HepG2 (cell line): ENCODE results near the gene GMEB2. TPM values are rescaled to one million over a fixed set of nuclear protein-coding genes. Genes with fewer than 3 reads are reported as not detected.

Source experiments
- ATAC-seq: fragments of 200-7000 bp; cut with Tn5 transposase; 3 replicates; pipeline ENCODE4 v1.9.1; 2020; ENCODE audit warnings: mild to moderate bottlenecking, moderate library complexity
- BruUV-seq: library from RNA; stranded (reverse); fragments of 400-500 nt; replicated peaks from 2 replicates; lab custom pipeline; 2021; lab: Mats Ljungman, UMichigan
- CTCF ChIA-PET: fragments of 300-600 bp; formaldehyde crosslinking; extraction: SDS; loops from one replicate; lab custom pipeline; 2021; ENCODE audit warnings: low total read pairs, inconsistent platforms, low intra/inter-chr PET ratio; lab: Yijun Ruan, JAX
- POLR2A ChIA-PET: fragments of 350-600 bp; sonication (Branson Sonifier 250); formaldehyde crosslinking; loops from one replicate; lab custom pipeline; 2020; ENCODE audit warnings: antibody characterized with exemption, inconsistent platforms; lab: Yijun Ruan, JAX
- DNase-seq: peaks from one replicate; pipeline ENCODE4 v3.0.0-alpha.2; 2015; ENCODE audit warnings: low spot score
- FAIRE-seq: peaks from 3 replicates; lab custom pipeline; 2011; peaks lifted over from hg19 to GRCh38; lab: Jason Lieb, UNC
- H2AFZ ChIP-seq: one replicate; pipeline ENCODE4 v1.6.1; 2011; ENCODE audit warnings: low read length, inconsistent platforms
- H3K27ac ChIP-seq: fragments of 300-600 bp; 3 replicates; pipeline ENCODE4 v1.8.0; 2011; ENCODE audit warnings: mixed run types, mild to moderate bottlenecking, mixed read lengths, low read length, inconsistent platforms; ENCODE audit not compliant: insufficient read depth; ENCODE audit errors: extremely low read length
- H3K27me3 ChIP-seq, 2 experiments: fragments of 200-600 bp in 1 of 2; 2 replicates in 1 of 2; 3 replicates in 1 of 2; pipeline versions ENCODE4 v1.6.0 to v1.8.0; 2011; ENCODE audit warnings: low read length in 2 of 2, mild to moderate bottlenecking in 2 of 2, moderate library complexity in 2 of 2, inconsistent platforms in 1 of 2; ENCODE audit not compliant: insufficient read depth in 2 of 2, control insufficient read depth in 1 of 2
- H3K36me3 ChIP-seq, 2 experiments: fragments of 200-600 bp in 1 of 2; replicated peaks in 1 of 2; 2 replicates in 1 of 2; 3 replicates in 1 of 2; pipeline versions ENCODE4 v1.5.1 to v1.8.0; 2011; ENCODE audit warnings: low read length in 2 of 2, inconsistent platforms in 1 of 2; ENCODE audit not compliant: insufficient read depth in 2 of 2, control insufficient read depth in 1 of 2
- H3K4me1 ChIP-seq: 2 replicates; pipeline ENCODE4 v1.5.1; 2012; ENCODE audit warnings: low read length, inconsistent platforms; ENCODE audit not compliant: insufficient read depth
- H3K4me2 ChIP-seq: 2 replicates; pipeline ENCODE4 v1.6.0; 2011; ENCODE audit warnings: low read depth, low read length, inconsistent platforms
- H3K4me3 ChIP-seq, 3 experiments: fragments of 200-600 bp in 1 of 3; sonication (generic), shearing (Covaris generic) in 1 of 3; replicated peaks in 1 of 3; 2 replicates each; pipeline ENCODE4 v1.5.1; 2011 to 2016; ENCODE audit warnings: low read length in 3 of 3, inconsistent platforms in 2 of 3, low read depth in 2 of 3, mild to moderate bottlenecking in 2 of 3, control low read depth in 1 of 3, mixed read lengths in 1 of 3; ENCODE audit not compliant: insufficient read depth in 1 of 3
- H3K79me2 ChIP-seq: one replicate; pipeline ENCODE4 v1.6.1; 2011; ENCODE audit warnings: low read length, inconsistent platforms; ENCODE audit not compliant: insufficient read depth
- H3K9ac ChIP-seq: 2 replicates; pipeline ENCODE4 v1.6.0; 2011; ENCODE audit warnings: mild to moderate bottlenecking, low read depth, low read length, inconsistent platforms; ENCODE audit not compliant: insufficient read depth
- H3K9me3 ChIP-seq: 2 replicates; pipeline ENCODE4 v1.5.1; 2012; ENCODE audit warnings: mild to moderate bottlenecking, low read length
- H4K20me1 ChIP-seq: 2 replicates; pipeline ENCODE4 v1.6.0; 2011; ENCODE audit warnings: inconsistent platforms, mild to moderate bottlenecking, low read length, moderate library complexity; ENCODE audit not compliant: insufficient read depth
- CC2D1A ChIP-seq: sonication (generic); formaldehyde crosslinking; IDR thresholded peaks from 2 replicates; pipeline ENCODE4 v1.8.1; 2023; ENCODE audit warnings: mild to moderate bottlenecking, missing genetic modification reagents
- KLF12 ChIP-seq: sonication (generic); formaldehyde crosslinking; IDR thresholded peaks from 2 replicates; pipeline ENCODE4 v1.4.0; 2020; ENCODE audit warnings: missing genetic modification reagents, borderline replicate concordance
- MAF1 ChIP-seq: sonication (generic); formaldehyde crosslinking; IDR thresholded peaks from 2 replicates; pipeline ENCODE4 v1.5.0; 2020; ENCODE audit warnings: missing genetic modification reagents, borderline replicate concordance
- MAFG ChIP-seq: sonication (generic); formaldehyde crosslinking; IDR thresholded peaks from 2 replicates; pipeline ENCODE4 v1.5.1; 2020; ENCODE audit warnings: mild to moderate bottlenecking, missing genetic modification reagents
- RORA ChIP-seq: sonication (generic); formaldehyde crosslinking; IDR thresholded peaks from 2 replicates; pipeline ENCODE4 v1.5.0; 2020; ENCODE audit warnings: mild to moderate bottlenecking, missing genetic modification reagents, moderate library complexity
- SAP130 ChIP-seq: IDR thresholded peaks from 2 replicates; pipeline ENCODE4 v1.6.1; 2016; ENCODE audit warnings: low read depth
- SRF ChIP-seq: IDR thresholded peaks from 2 replicates; pipeline ENCODE4 v1.6.1; 2011; ENCODE audit warnings: mild to moderate bottlenecking, low read depth, low read length, moderate library complexity
- TGIF2 ChIP-seq: IDR thresholded peaks from 2 replicates; pipeline ENCODE4 v1.6.1; 2016; ENCODE audit warnings: control low read depth, missing compliant biosample characterization
- ZBTB3 ChIP-seq: sonication (generic); formaldehyde crosslinking; IDR thresholded peaks from 2 replicates; pipeline ENCODE4 v1.4.0; 2020; ENCODE audit warnings: low read depth, mild to moderate bottlenecking, moderate library complexity, missing genetic modification reagents, borderline replicate concordance
- ZEB1 ChIP-seq: IDR thresholded peaks from 2 replicates; pipeline ENCODE4 v1.6.1; 2012; ENCODE audit warnings: mild to moderate bottlenecking, low read depth, inconsistent platforms; ENCODE audit not compliant: insufficient replicate concordance
- ZNF335 ChIP-seq: sonication (generic); formaldehyde crosslinking; IDR thresholded peaks from 2 replicates; pipeline ENCODE4 v1.4.0; 2020; ENCODE audit warnings: missing genetic modification reagents
- ZNF34 ChIP-seq: sonication (generic); formaldehyde crosslinking; IDR thresholded peaks from 2 replicates; pipeline ENCODE4 v1.4.0; 2020; ENCODE audit warnings: mild to moderate bottlenecking, missing genetic modification reagents, borderline replicate concordance
- ZNF382 ChIP-seq: sonication (generic); formaldehyde crosslinking; IDR thresholded peaks from 2 replicates; pipeline ENCODE4 v1.5.0; 2020; ENCODE audit warnings: missing genetic modification reagents, mild to moderate bottlenecking, borderline replicate concordance
- ZNF431 ChIP-seq: sonication (generic); formaldehyde crosslinking; IDR thresholded peaks from 2 replicates; pipeline ENCODE4 v1.9.0; 2022; ENCODE audit warnings: missing genetic modification reagents, low read depth, mild to moderate bottlenecking, borderline replicate concordance
- ZNF501 ChIP-seq: sonication (generic); formaldehyde crosslinking; IDR thresholded peaks from 2 replicates; pipeline ENCODE4 v1.5.1; 2020; ENCODE audit warnings: mild to moderate bottlenecking, moderate library complexity, missing genetic modification reagents
- ZNF563 ChIP-seq: sonication (generic); formaldehyde crosslinking; IDR thresholded peaks from 2 replicates; pipeline ENCODE4 v1.8.0; 2022; ENCODE audit warnings: mild to moderate bottlenecking, moderate library complexity, missing genetic modification reagents
- ZNF850 ChIP-seq: sonication (generic); formaldehyde crosslinking; conservative IDR thresholded peaks from 2 replicates; pipeline ENCODE4 v1.9.0; 2021; ENCODE audit warnings: mild to moderate bottlenecking, missing genetic modification reagents
- WGBS: methylation state at CpG from one replicate; pipeline ENCODE4 v1.1.6; 2017; ENCODE audit warnings: low lambda C conversion rate; 5-methylcytosine and 5-hydroxymethylcytosine counted together
- in situ Hi-C: cut with HindIII; loops from 2 replicates; pipeline ENCODE4 v1.10.0; 2017; ENCODE audit warnings: low pct_unique_long_range_greater_than_20kb; ENCODE audit not compliant: extremely low pct_ligation_motif_present
- intact Hi-C: fragments of 100-400 bp; cut with micrococcal nuclease; formaldehyde crosslinking; loops from one replicate; pipeline ENCODE4 v1.10.0; 2022; ENCODE audit not compliant: unreplicated experiment
- polyA plus RNA-seq, 8 experiments: library from polyadenylated mRNA; depleted of rRNA in 3 of 8; stranded (reverse) in 7 of 8; unstranded in 1 of 8; fragments of >200 nt; fragmentation: Illumina TruSeq in 4 of 8; extraction: Trizol in 4 of 8; gene quantifications; 2 replicates each; pipeline versions ENCODE4 v1.2.1 to v1.2.3, GENCODE V29; 2011 to 2016; ENCODE audit warnings: low read depth in 4 of 8, missing spikeins in 1 of 8, mixed read lengths in 1 of 8; ENCODE audit not compliant: insufficient read depth in 1 of 8
- total RNA-seq, 5 experiments: library from RNA; depleted of rRNA; stranded (reverse); fragments of >200 nt; fragmentation: Illumina TruSeq; extraction: Trizol; gene quantifications; 2 replicates each; pipeline ENCODE4 v1.2.3, GENCODE V29; 2016; ENCODE audit warnings: low read depth in 1 of 5
- TF ChIP-seq, protein P1 (sequence below): sonication (generic); formaldehyde crosslinking; IDR thresholded peaks from 2 replicates; pipeline ENCODE4 v1.8.0; 2022; ENCODE audit warnings: low read depth, missing genetic modification reagents
- TF ChIP-seq, protein P2 (sequence below): sonication (generic); formaldehyde crosslinking; IDR thresholded peaks from 2 replicates; pipeline ENCODE4 v1.5.1; 2020; ENCODE audit warnings: mild to moderate bottlenecking, missing genetic modification reagents, borderline replicate concordance
- TF ChIP-seq, protein P3 (sequence below), 2 experiments: sonication (generic) in 1 of 2; formaldehyde crosslinking in 1 of 2; IDR thresholded peaks; 2 replicates each; pipeline versions ENCODE4 v1.5.1 to v1.6.1; 2011 to 2020; ENCODE audit warnings: borderline replicate concordance in 1 of 2, low read depth in 1 of 2, low read length in 1 of 2, mild to moderate bottlenecking in 1 of 2, missing genetic modification reagents in 1 of 2, moderate library complexity in 1 of 2

The GMEB2 gene
- total and polyA plus RNA-seq, 2 of the 13 experiments (the other 11 are each of a cell fraction or from before 2014, with no cell fraction given): 10.6 to 12.4 TPM

DNA sequence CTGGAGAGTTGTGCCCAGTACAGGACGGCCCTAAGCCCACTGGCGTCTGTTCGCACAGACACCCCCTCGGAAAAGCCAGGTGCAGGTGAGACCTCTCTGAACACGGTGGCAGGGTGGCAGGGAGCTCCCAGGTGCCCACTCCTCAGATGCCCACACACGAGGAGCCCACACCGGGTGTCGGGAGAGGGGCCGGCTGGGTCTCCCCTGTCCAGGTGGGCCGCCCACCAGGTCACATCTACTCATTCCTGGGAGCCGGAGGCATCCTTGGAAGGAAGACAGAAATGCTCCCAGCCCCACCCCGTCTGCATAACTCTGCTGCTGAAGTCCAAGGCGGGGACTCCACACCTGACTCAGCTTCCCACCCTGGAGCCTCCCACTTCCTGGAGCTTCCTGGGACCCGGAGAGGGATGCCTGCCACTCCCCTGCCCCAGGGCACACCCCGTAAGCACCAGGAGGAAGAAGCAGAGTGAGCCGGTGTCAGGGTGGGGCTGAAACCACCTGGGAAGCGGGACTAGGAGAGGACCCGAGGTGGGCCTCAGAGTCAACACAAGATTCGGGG, 81.9 kb downstream of the GMEB2 start:
- DNase-seq: no peak
- no TSS peak for BruUV-seq
- Histone ChIP-seq H3K79me2 (no peaks in the 10 kb centered on the region), H3K36me3 (no peaks in the 10 kb centered on the region), H4K20me1 (no peaks in the 10 kb centered on the region; the same call in 1 of the 2 replicates), H3K9me3 (no peaks in the 10 kb centered on the region), H2AFZ (no peak overlapping the region), H3K4me2 (no peak overlapping the region; the same call in 1 of the 2 replicates), H3K27ac (no peak overlapping the region), H3K9ac (no peak overlapping the region), H3K4me1 (peaks cover 28% of the 10 kb centered on the region), H3K4me3 (no peak overlapping the region; a peak in 1 of 6 replicates), H3K27me3 (peaks cover 49 to 91% of the 10 kb centered on the region in 2 experiments)
- ATAC-seq: no peak
- ChIA-PET CTCF (no interaction called here), POLR2A (interaction anchor here (1.0 to 1.2 kb wide), 2 partner anchors 8 to 97 kb away, joined by 3 to 4 read pairs; no protein-coding TSS in a partner anchor)
- intact Hi-C loops (no loop called here), in situ Hi-C loops (no loop called here)
- FAIRE-seq: no peak
- WGBS: 46% methylated on average over 17 of the region's 19 CpGs
- TF ChIP-seq ZNF563 (CRISPR knock-in tag) (0 out of 2 replicates have a peak, but pooled peaks have one; percentile 19), ZNF501 (CRISPR knock-in tag) (0 out of 2 replicates have a peak, but pooled peaks have one; percentile 41), CC2D1A (CRISPR knock-in tag) (no peak), MAF1 (no peak), RORA (CRISPR knock-in tag) (no peak), ZNF335 (CRISPR knock-in tag) (no peak), ZNF850 (CRISPR knock-in tag) (no peak), SAP130 (no peak), ZBTB3 (CRISPR knock-in tag) (no peak), ZNF431 (0 out of 2 replicates have a peak, but pooled peaks have one; percentile 33), KLF12 (CRISPR knock-in tag) (no peak), ZEB1 (no peak), ZNF382 (CRISPR knock-in tag) (no peak), MAFG (CRISPR knock-in tag) (no peak), ZNF34 (no peak), SRF (no peak), TGIF2 (CRISPR knock-in tag) (no peak)
- TF ChIP-seq, protein P1, sequence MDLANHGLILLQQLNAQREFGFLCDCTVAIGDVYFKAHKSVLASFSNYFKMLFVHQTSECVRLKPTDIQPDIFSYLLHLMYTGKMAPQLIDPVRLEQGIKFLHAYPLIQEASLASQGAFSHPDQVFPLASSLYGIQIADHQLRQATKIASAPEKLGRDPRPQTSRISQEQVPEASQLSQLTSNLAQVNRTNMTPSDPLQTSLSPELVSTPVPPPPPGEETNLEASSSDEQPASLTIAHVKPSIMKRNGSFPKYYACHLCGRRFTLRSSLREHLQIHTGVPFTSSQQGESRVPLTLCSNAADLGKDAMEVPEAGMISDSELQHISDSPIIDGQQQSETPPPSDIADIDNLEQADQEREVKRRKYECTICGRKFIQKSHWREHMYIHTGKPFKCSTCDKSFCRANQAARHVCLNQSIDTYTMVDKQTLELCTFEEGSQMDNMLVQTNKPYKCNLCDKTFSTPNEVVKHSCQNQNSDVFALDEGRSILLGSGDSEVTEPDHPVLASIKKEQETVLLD (CRISPR knock-in tag): no peak
- TF ChIP-seq, protein P2, sequence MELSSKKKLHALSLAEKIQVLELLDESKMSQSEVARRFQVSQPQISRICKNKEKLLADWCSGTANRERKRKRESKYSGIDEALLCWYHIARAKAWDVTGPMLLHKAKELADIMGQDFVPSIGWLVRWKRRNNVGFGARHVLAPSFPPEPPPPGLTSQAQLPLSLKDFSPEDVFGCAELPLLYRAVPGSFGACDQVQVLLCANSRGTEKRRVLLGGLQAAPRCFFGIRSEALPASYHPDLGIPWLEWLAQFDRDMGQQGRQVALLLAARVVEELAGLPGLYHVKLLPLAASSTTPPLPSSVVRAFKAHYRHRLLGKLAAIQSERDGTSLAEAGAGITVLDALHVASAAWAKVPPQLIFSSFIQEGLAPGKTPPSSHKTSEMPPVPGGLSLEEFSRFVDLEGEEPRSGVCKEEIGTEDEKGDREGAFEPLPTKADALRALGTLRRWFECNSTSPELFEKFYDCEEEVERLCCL: no peak
- TF ChIP-seq, protein P3, sequence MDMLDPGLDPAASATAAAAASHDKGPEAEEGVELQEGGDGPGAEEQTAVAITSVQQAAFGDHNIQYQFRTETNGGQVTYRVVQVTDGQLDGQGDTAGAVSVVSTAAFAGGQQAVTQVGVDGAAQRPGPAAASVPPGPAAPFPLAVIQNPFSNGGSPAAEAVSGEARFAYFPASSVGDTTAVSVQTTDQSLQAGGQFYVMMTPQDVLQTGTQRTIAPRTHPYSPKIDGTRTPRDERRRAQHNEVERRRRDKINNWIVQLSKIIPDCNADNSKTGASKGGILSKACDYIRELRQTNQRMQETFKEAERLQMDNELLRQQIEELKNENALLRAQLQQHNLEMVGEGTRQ (IDR thresholded peaks at IDR 0.05; ENCODE audit: low read depth, low read length): no peak
- TF ChIP-seq, protein P3 (CRISPR knock-in tag; IDR thresholded peaks at IDR 0.05; ENCODE audit: borderline replicate concordance): no peak
